K562 (cell line): ENCODE results near the gene SEC14L1. TPM values are rescaled to one million over a fixed set of nuclear protein-coding genes. Genes with fewer than 3 reads are reported as not detected.

ENCODE experiments used
- ATAC-seq: fragments of 200-7000 bp; cut with Tn5 transposase; 3 replicates; pipeline ENCODE4 v1.9.1; 2020; ENCODE audit warnings: moderate library complexity
- BruUV-seq: library from RNA; stranded (reverse); fragments of 400-500 nt; replicated peaks from 2 replicates; lab custom pipeline; 2021; lab: Mats Ljungman, UMichigan
- CTCF ChIA-PET: fragments of 300-600 bp; formaldehyde crosslinking; extraction: SDS; loops from one replicate; lab custom pipeline; 2021; ENCODE audit warnings: low intra/inter-chr PET ratio; lab: Yijun Ruan, JAX
- POLR2A ChIA-PET: fragments of 300-600, 350-650 bp; sonication (Branson Sonifier 250); formaldehyde crosslinking; extraction: SDS; loops from one replicate; lab custom pipeline; 2021; ENCODE audit warnings: antibody characterized with exemption, inconsistent platforms; lab: Yijun Ruan, JAX
- DNase-seq, 4 experiments: peaks; one replicate each; pipeline versions ENCODE4 v3.0.0 to v3.0.0-alpha.2; 2011 to 2018; ENCODE audit warnings: low spot score in 3 of 4, mixed read lengths in 3 of 4; ENCODE audit errors: extremely low read depth in 1 of 4
- FAIRE-seq: peaks from 2 replicates; lab custom pipeline; 2011; peaks lifted over from hg19 to GRCh38; lab: Jason Lieb, UNC
- H2AFZ ChIP-seq: 2 replicates; pipeline ENCODE4 v1.6.0; 2011; ENCODE audit warnings: low read depth, low read length, control low read depth, inconsistent platforms
- H3K27ac ChIP-seq: fragments of 200-600 bp; 3 replicates; pipeline ENCODE4 v1.8.0; 2011; ENCODE audit warnings: low read depth, mild to moderate bottlenecking, control low read depth, inconsistent platforms, low read length, moderate library complexity, mixed read lengths; ENCODE audit errors: extremely low read depth
- H3K27me3 ChIP-seq, 2 experiments: fragments of 300-600 bp in 1 of 2; 2 replicates in 1 of 2; 3 replicates in 1 of 2; pipeline versions ENCODE4 v1.6.0 to v1.8.0; 2011; ENCODE audit warnings: inconsistent platforms in 2 of 2, low read length in 2 of 2, mild to moderate bottlenecking in 1 of 2, mixed read lengths in 1 of 2, moderate library complexity in 1 of 2; ENCODE audit not compliant: control insufficient read depth in 2 of 2, insufficient read depth in 2 of 2
- H3K36me3 ChIP-seq: fragments of 300-600 bp; 3 replicates; pipeline ENCODE4 v1.8.0; 2011; ENCODE audit warnings: mild to moderate bottlenecking, low read length, inconsistent platforms; ENCODE audit not compliant: control insufficient read depth, insufficient read depth
- H3K4me1 ChIP-seq, 2 experiments: fragments of 200-600 bp in 1 of 2; replicated peaks in 1 of 2; 2 replicates in 1 of 2; 3 replicates in 1 of 2; pipeline versions ENCODE4 v1.5.1 to v1.8.0; 2011; ENCODE audit warnings: inconsistent platforms in 2 of 2, low read length in 2 of 2, mild to moderate bottlenecking in 1 of 2, mixed read lengths in 1 of 2, moderate library complexity in 1 of 2; ENCODE audit not compliant: control insufficient read depth in 2 of 2, insufficient read depth in 2 of 2
- H3K4me2 ChIP-seq: 2 replicates; pipeline ENCODE4 v1.6.1; 2011; ENCODE audit warnings: low read length, control low read depth, inconsistent platforms, mixed read lengths; ENCODE audit not compliant: insufficient read depth
- H3K4me3 ChIP-seq: fragments of 200-600 bp; sonication (generic), shearing (Covaris generic); 2 replicates; pipeline ENCODE4 v1.5.1; 2016; ENCODE audit warnings: control low read depth, inconsistent platforms
- H3K79me2 ChIP-seq: fragments of 200-600 bp; 3 replicates; pipeline ENCODE4 v1.8.0; 2011; ENCODE audit warnings: low read length, inconsistent platforms; ENCODE audit not compliant: control insufficient read depth, insufficient read depth
- H3K9ac ChIP-seq, 2 experiments: 2 replicates each; pipeline versions ENCODE4 v1.6.0 to v1.6.1; 2011; ENCODE audit warnings: low read depth in 2 of 2, low read length in 2 of 2, control low read depth in 1 of 2, inconsistent platforms in 1 of 2, mild to moderate bottlenecking in 1 of 2, mixed read lengths in 1 of 2; ENCODE audit not compliant: insufficient read depth in 1 of 2
- H3K9me1 ChIP-seq: one replicate; pipeline ENCODE4 v1.6.0; 2011; ENCODE audit warnings: inconsistent platforms, mild to moderate bottlenecking, low read length, moderate library complexity; ENCODE audit not compliant: control insufficient read depth, insufficient read depth
- H3K9me3 ChIP-seq: replicated peaks from 2 replicates; pipeline ENCODE4 v1.5.1; 2011; ENCODE audit warnings: low read depth, low read length, inconsistent platforms; ENCODE audit not compliant: control insufficient read depth, insufficient read depth
- H4K20me1 ChIP-seq: replicated peaks from 2 replicates; pipeline ENCODE4 v1.6.1; 2011; ENCODE audit warnings: low read length, inconsistent platforms, mixed read lengths; ENCODE audit not compliant: control insufficient read depth, insufficient read depth
- CBX8 ChIP-seq: fragments of 200-600 bp; sonication (generic); IDR thresholded peaks from 2 replicates; pipeline ENCODE4 v1.6.1; 2012; ENCODE audit warnings: borderline replicate concordance, mixed run types, low read depth, mild to moderate bottlenecking, moderate library complexity, mixed read lengths, low read length, control low read depth, inconsistent platforms; ENCODE audit not compliant: poor library complexity, severe bottlenecking; ENCODE audit errors: extremely low read depth
- E2F3 ChIP-seq: fragments of 250-450 bp; sonication (Bioruptor Pico); IDR thresholded peaks from 2 replicates; pipeline ENCODE4 v1.4.0; 2020; ENCODE audit warnings: mild to moderate bottlenecking
- NELFE ChIP-seq: IDR thresholded peaks from 2 replicates; pipeline ENCODE4 v1.6.1; 2011; ENCODE audit warnings: mild to moderate bottlenecking; ENCODE audit not compliant: insufficient read depth, insufficient read length
- PHF20 ChIP-seq: fragments of 450-650 bp; IDR thresholded peaks from 2 replicates; pipeline ENCODE4 v1.6.1; 2018; ENCODE audit not compliant: partially characterized antibody
- TRIM24 ChIP-seq, 2 experiments: fragments of 450-650 bp; IDR thresholded peaks; 2 replicates each; pipeline ENCODE4 v1.6.1; 2016
- ZKSCAN8 ChIP-seq: fragments of 200-800 bp; sonication (Bioruptor generic); IDR thresholded peaks from 2 replicates; pipeline ENCODE4 v1.6.1; 2016; ENCODE audit warnings: missing genetic modification characterization, missing compliant biosample characterization
- ZNF197 ChIP-seq: fragments of 200-800 bp; sonication (Bioruptor generic); IDR thresholded peaks from 2 replicates; pipeline ENCODE4 v1.6.1; 2016; ENCODE audit warnings: low read depth, missing genetic modification characterization, missing compliant biosample characterization
- ZNF3 ChIP-seq: fragments of 250-450 bp; sonication (Bioruptor Pico); IDR thresholded peaks from 2 replicates; pipeline ENCODE4 v1.5.0; 2021; ENCODE audit warnings: mild to moderate bottlenecking, moderate library complexity
- WGBS: fragments of 100-300 bp; shearing (Covaris generic); methylation state at CpG from one replicate; pipeline ENCODE4 v1.1.6; 2016; ENCODE audit warnings: low coverage, mixed read lengths; ENCODE audit not compliant: insufficient coverage; ENCODE audit errors: missing lambda C conversion rate; 5-methylcytosine and 5-hydroxymethylcytosine counted together
- in situ Hi-C: fragments of 300-500 bp; cut with MboI; formaldehyde crosslinking; loops from 4 replicates; pipeline ENCODE4 v1.15.0; 2018; ENCODE audit warnings: inconsistent platforms, mixed read lengths
- intact Hi-C: fragments of 100-400 bp; cut with micrococcal nuclease; formaldehyde crosslinking; loops from 2 replicates; pipeline ENCODE4 v1.14.2; 2022
- polyA plus RNA-seq, 8 experiments: library from polyadenylated mRNA; depleted of rRNA in 4 of 8; stranded (reverse) in 5 of 8; unstranded in 3 of 8; fragments of >200 nt; fragmentation: Nextera tagmentation in 2 of 8; fragmentation: Illumina TruSeq in 1 of 8; extraction: Ambion mirVana in 2 of 8; extraction: Trizol in 1 of 8; gene quantifications; 2 replicates each; pipeline versions ENCODE4 v1.2.1 to v1.2.3, GENCODE V29; 2011 to 2014; ENCODE audit warnings: inconsistent platforms in 1 of 8, missing spikeins in 1 of 8
- total RNA-seq, 7 experiments: library from RNA; depleted of rRNA in 6 of 7; stranded (reverse); fragments of >200 nt in 6 of 7; fragmentation: Illumina TruSeq in 2 of 7; extraction: Trizol in 2 of 7; gene quantifications; 2 replicates each; pipeline versions ENCODE4 v1.2.1 to v1.2.3, GENCODE V29; 2011 to 2021; ENCODE audit warnings: low replicate concordance in 1 of 7
- TF ChIP-seq, protein P1 (sequence below): sonication (generic); formaldehyde crosslinking; IDR thresholded peaks from 2 replicates; pipeline ENCODE4 v1.8.1; 2022; ENCODE audit warnings: missing genetic modification reagents
- TF ChIP-seq, protein P2 (sequence below): fragments of 250-450 bp; sonication (Bioruptor Pico); IDR thresholded peaks from 2 replicates; pipeline ENCODE4 v1.5.0; 2022; ENCODE audit warnings: mild to moderate bottlenecking

Gene SEC14L1
- total and polyA plus RNA-seq, 9 of the 15 experiments (the other 6 are each of a cell fraction or from before 2014, with no cell fraction given): 3.1 to 39.7 (median 15.2) TPM

DNA sequence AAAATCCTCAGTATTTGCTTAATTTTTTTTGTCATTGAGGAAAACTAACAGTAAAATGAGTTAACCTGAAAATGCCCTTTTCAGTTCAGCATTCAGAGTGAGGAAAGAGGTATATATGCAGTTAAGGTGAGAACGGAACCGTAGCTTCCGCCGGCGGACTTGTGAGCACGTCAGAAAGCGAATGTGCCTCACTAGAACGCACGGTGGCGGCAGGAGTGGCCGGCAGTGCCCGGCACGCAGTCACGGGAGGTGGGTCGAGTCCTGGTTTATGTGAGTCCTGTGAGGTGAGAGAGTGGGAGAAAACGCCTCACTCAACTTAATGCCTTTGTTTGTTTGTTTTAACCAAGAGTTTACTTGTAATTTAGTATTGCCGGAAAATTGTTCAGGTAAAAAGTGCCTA lies 6.1 kb downstream of the SEC14L1 start:
- no peak for DNase-seq
- H3K36me3 ChIP-seq: peaks cover 67% of the 10 kb centered on the region; the same call in 2 of the 3 replicates
- no peak overlapping the region for H3K4me3 ChIP-seq
- peaks cover 41% of the 10 kb centered on the region for H3K79me2 ChIP-seq
- H2AFZ ChIP-seq: no peak overlapping the region
- 91% methylated on average over 17 of the region's 17 CpGs for WGBS
- H3K9me3 ChIP-seq: no peaks in the 10 kb centered on the region
- no peaks in the 10 kb centered on the region for H3K27me3 ChIP-seq
- no TSS peak for BruUV-seq
- H4K20me1 ChIP-seq: no peaks in the 10 kb centered on the region
- CTCF ChIA-PET: no interaction called here
- no peak overlapping the region; a peak in 1 of 4 replicates for H3K9ac ChIP-seq
- intact Hi-C loops: no loop called here
- H3K27ac ChIP-seq: no peak overlapping the region
- no peak for FAIRE-seq
- H3K9me1 ChIP-seq: no peaks in the 10 kb centered on the region
- no peak for ATAC-seq
- no peak for TF ChIP-seq ZNF3 (CRISPR knock-in tag)
- TF ChIP-seq, protein P1, sequence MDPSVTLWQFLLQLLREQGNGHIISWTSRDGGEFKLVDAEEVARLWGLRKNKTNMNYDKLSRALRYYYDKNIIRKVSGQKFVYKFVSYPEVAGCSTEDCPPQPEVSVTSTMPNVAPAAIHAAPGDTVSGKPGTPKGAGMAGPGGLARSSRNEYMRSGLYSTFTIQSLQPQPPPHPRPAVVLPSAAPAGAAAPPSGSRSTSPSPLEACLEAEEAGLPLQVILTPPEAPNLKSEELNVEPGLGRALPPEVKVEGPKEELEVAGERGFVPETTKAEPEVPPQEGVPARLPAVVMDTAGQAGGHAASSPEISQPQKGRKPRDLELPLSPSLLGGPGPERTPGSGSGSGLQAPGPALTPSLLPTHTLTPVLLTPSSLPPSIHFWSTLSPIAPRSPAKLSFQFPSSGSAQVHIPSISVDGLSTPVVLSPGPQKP (CRISPR knock-in tag): no peak
- TF ChIP-seq E2F3 (CRISPR knock-in tag): no peak
- no peak for TF ChIP-seq CBX8
- no peak for TF ChIP-seq PHF20
- TF ChIP-seq, protein P2, sequence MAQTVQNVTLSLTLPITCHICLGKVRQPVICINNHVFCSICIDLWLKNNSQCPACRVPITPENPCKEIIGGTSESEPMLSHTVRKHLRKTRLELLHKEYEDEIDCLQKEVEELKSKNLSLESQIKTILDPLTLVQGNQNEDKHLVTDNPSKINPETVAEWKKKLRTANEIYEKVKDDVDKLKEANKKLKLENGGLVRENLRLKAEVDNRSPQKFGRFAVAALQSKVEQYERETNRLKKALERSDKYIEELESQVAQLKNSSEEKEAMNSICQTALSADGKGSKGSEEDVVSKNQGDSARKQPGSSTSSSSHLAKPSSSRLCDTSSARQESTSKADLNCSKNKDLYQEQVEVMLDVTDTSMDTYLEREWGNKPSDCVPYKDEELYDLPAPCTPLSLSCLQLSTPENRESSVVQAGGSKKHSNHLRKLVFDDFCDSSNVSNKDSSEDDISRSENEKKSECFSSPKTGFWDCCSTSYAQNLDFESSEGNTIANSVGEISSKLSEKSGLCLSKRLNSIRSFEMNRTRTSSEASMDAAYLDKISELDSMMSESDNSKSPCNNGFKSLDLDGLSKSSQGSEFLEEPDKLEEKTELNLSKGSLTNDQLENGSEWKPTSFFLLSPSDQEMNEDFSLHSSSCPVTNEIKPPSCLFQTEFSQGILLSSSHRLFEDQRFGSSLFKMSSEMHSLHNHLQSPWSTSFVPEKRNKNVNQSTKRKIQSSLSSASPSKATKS: no peak
- TF ChIP-seq ZKSCAN8 (CRISPR knock-in tag): no peak
- TF ChIP-seq NELFE: no peak
- no peak for TF ChIP-seq ZNF197 (CRISPR knock-in tag)
- TF ChIP-seq TRIM24 (IDR thresholded peaks at IDR 0.05): no peak
- TF ChIP-seq, all 486 proteins: peak for 0
- in situ Hi-C loops: no loop called here
- Histone ChIP-seq H3K4me1 (peaks cover 2 to 10% of the 10 kb centered on the region in 2 experiments; a peak in 3 of 5 replicates), H3K4me2 (no peak overlapping the region)
- POLR2A ChIA-PET: interaction anchor here (1.2 kb wide), 1 partner anchor 35 kb away, joined by 4 read pairs; no protein-coding TSS in a partner anchor
